Epithelial cell of proximal tubule (primary cell): ENCODE data around the gene KLK4. TPM values are rescaled to one million over a fixed set of nuclear protein-coding genes. Genes with fewer than 3 reads are reported as not detected.

Experiments
- DNase-seq: peaks from one replicate; pipeline ENCODE4 v3.0.0-alpha.2; 2011; ENCODE audit warnings: low read depth
- H3K4me3 ChIP-seq: 2 replicates; pipeline ENCODE4 v1.5.1; 2011; ENCODE audit warnings: low read depth, mild to moderate bottlenecking, low read length
- CTCF ChIP-seq: conservative IDR thresholded peaks from 2 replicates; pipeline ENCODE4 v1.5.1; 2012; ENCODE audit warnings: low read depth, mild to moderate bottlenecking, low read length
- total RNA-seq: library from RNA; depleted of rRNA; stranded (reverse); fragments of >200 nt; gene quantifications from 2 replicates; pipeline ENCODE4 v1.2.3, GENCODE V29; 2015

The KLK4 gene
- total RNA-seq, 1 donor from 2014 or later: not detected

- H3K4me3 ChIP-seq: no peak within 1 kb of the TSS
- TF ChIP-seq CTCF: no peak
- DNase-seq: no peak
These were observed 38.1 kb downstream of the KLK4 start, which contains the start of gene KLK2 for GRCh38 chr19:50873056-50873455. TSS of gene KLK2 (plus strand) at chr19:50873439. CDS start at chr19:50873474, 35 bp downstream.

- no peak for DNase-seq
- TF ChIP-seq CTCF: no peak
- no peak overlapping the region for H3K4me3 ChIP-seq
These were observed 40.6 kb downstream of the KLK4 start for GRCh38 chr19:50870417-50871089.

GRCh38 chr19:50869479-50869878 is 41.7 kb downstream of the KLK4 start:
- no peak for TF ChIP-seq CTCF
- no peak for DNase-seq
- H3K4me3 ChIP-seq: no peak overlapping the region

- no peak for TF ChIP-seq CTCF
- no peak for DNase-seq
- H3K4me3 ChIP-seq: no peak overlapping the region
These were observed 49.5 kb downstream of the KLK4 start for GRCh38 chr19:50861496-50862286.

- DNase-seq: no peak
- no peak for TF ChIP-seq CTCF
- H3K4me3 ChIP-seq: no peak overlapping the region
These were observed 50.2 kb downstream of the KLK4 start for GRCh38 chr19:50861010-50861409.

GRCh38 chr19:50859849-50860248 is 51.3 kb downstream of the KLK4 start:
- TF ChIP-seq CTCF: no peak
- no peak overlapping the region for H3K4me3 ChIP-seq
- no peak for DNase-seq
